GM12878 (cell line): ENCODE data around the gene TMPRSS15. TPM values are rescaled to one million over a fixed set of nuclear protein-coding genes. Genes with fewer than 3 reads are reported as not detected.

Experiments used
- ATAC-seq: fragments of 200-7000 bp; cut with Tn5 transposase; 3 replicates; pipeline ENCODE4 v1.9.1; 2020; ENCODE audit warnings: mild to moderate bottlenecking, moderate library complexity
- BruUV-seq: library from RNA; stranded (reverse); fragments of 400-500 nt; replicated peaks from 2 replicates; lab custom pipeline; 2021; lab: Mats Ljungman, UMichigan
- CTCF ChIA-PET: fragments of 300-600 bp; sonication (Branson Sonifier 250); formaldehyde crosslinking; extraction: SDS; loops from one replicate; lab custom pipeline; 2021; ENCODE audit warnings: inconsistent platforms; lab: Yijun Ruan, JAX
- POLR2A ChIA-PET: fragments of 350-600 bp; formaldehyde crosslinking; extraction: SDS; loops from one replicate; lab custom pipeline; 2021; ENCODE audit warnings: inconsistent platforms; lab: Charles Lee
- RAD21 ChIA-PET: fragments of 300-600 bp; sonication (Branson Sonifier 250); formaldehyde crosslinking; loops from one replicate; lab custom pipeline; 2023; ENCODE audit warnings: antibody characterized with exemption; ENCODE audit not compliant: unreplicated experiment; lab: Charles Lee
- SMC1A ChIA-PET: fragments of 300-600 bp; sonication (Branson Sonifier 250); formaldehyde crosslinking; loops from one replicate; lab custom pipeline; 2023; ENCODE audit not compliant: unreplicated experiment, uncharacterized antibody; lab: Charles Lee
- DNase-seq: peaks from one replicate; pipeline ENCODE4 v3.0.0-alpha.2; 2011; ENCODE audit warnings: low read depth, low spot score
- FAIRE-seq: peaks from 3 replicates; lab custom pipeline; 2011; peaks lifted over from hg19 to GRCh38; lab: Jason Lieb, UNC
- H2AFZ ChIP-seq: 2 replicates; pipeline ENCODE4 v1.6.0; 2011; ENCODE audit warnings: low read depth, low read length, control low read depth; ENCODE audit not compliant: control insufficient read depth
- H3K27ac ChIP-seq: 2 replicates; pipeline ENCODE4 v1.5.1; 2011; ENCODE audit warnings: control low read depth; ENCODE audit not compliant: control insufficient read depth, insufficient read depth
- H3K27me3 ChIP-seq, 2 experiments: replicated peaks in 1 of 2; 2 replicates each; pipeline versions ENCODE4 v1.6.0 to v1.6.1; 2011; ENCODE audit warnings: low read length in 1 of 2; ENCODE audit not compliant: control insufficient read depth in 2 of 2, insufficient read depth in 2 of 2
- H3K36me3 ChIP-seq, 2 experiments: 2 replicates each; pipeline ENCODE4 v1.5.1; 2011; ENCODE audit warnings: low read length in 1 of 2; ENCODE audit not compliant: control insufficient read depth in 2 of 2, insufficient read depth in 2 of 2
- H3K4me1 ChIP-seq: 2 replicates; pipeline ENCODE4 v1.6.1; 2011; ENCODE audit warnings: mild to moderate bottlenecking, low read length, moderate library complexity, mixed read lengths; ENCODE audit not compliant: control insufficient read depth, insufficient read depth
- H3K4me2 ChIP-seq: 2 replicates; pipeline ENCODE4 v1.6.0; 2011; ENCODE audit warnings: control low read depth; ENCODE audit not compliant: control insufficient read depth, insufficient read depth
- H3K4me3 ChIP-seq: fragments of 200-600 bp; sonication (generic); 2 replicates; pipeline ENCODE4 v1.5.1; 2016
- H3K79me2 ChIP-seq: 2 replicates; pipeline ENCODE4 v1.6.0; 2011; ENCODE audit warnings: low read length; ENCODE audit not compliant: control insufficient read depth, insufficient read depth
- H3K9ac ChIP-seq: 2 replicates; pipeline ENCODE4 v1.8.0; 2011; ENCODE audit warnings: low read length, control low read depth, mixed read lengths; ENCODE audit not compliant: control insufficient read depth, insufficient read depth
- H3K9me3 ChIP-seq: replicated peaks from 3 replicates; pipeline ENCODE4 v1.5.1; 2011; ENCODE audit warnings: mild to moderate bottlenecking, low read length; ENCODE audit not compliant: control insufficient read depth, insufficient read depth
- H4K20me1 ChIP-seq: 2 replicates; pipeline ENCODE4 v1.6.0; 2011; ENCODE audit not compliant: control insufficient read depth, insufficient read depth
- BCLAF1 ChIP-seq: fragments of 450-650 bp; IDR thresholded peaks from 2 replicates; pipeline ENCODE4 v1.6.1; 2017; ENCODE audit warnings: antibody characterized with exemption, mild to moderate bottlenecking, moderate library complexity
- CHD4 ChIP-seq: fragments of 200-600 bp; sonication (generic); IDR thresholded peaks from 2 replicates; pipeline ENCODE4 v1.6.1; 2016; ENCODE audit warnings: mild to moderate bottlenecking
- EGR1 ChIP-seq, 2 experiments: IDR thresholded peaks; 1 replicate in 1 of 2; 2 replicates in 1 of 2; pipeline ENCODE4 v1.6.1; 2011 to 2012; ENCODE audit warnings: low read depth in 2 of 2, low read length in 2 of 2, borderline replicate concordance in 1 of 2, mild to moderate bottlenecking in 1 of 2, moderate library complexity in 1 of 2
- GABPA ChIP-seq: IDR thresholded peaks from 2 replicates; pipeline ENCODE4 v1.6.1; 2014; ENCODE audit warnings: antibody characterized with exemption, low read depth, mild to moderate bottlenecking, inconsistent platforms
- MYB ChIP-seq: fragments of 150-350 bp; IDR thresholded peaks from 2 replicates; pipeline ENCODE4 v1.6.1; 2014; ENCODE audit warnings: mild to moderate bottlenecking, low read depth, low read length, borderline replicate concordance
- TAF1 ChIP-seq: IDR thresholded peaks from 2 replicates; pipeline ENCODE4 v1.6.1; 2011; ENCODE audit warnings: mild to moderate bottlenecking, low read depth, low read length, borderline replicate concordance
- WRNIP1 ChIP-seq: IDR thresholded peaks from 2 replicates; pipeline ENCODE4 v1.6.1; 2011; ENCODE audit warnings: low read depth, low read length, improper control_type of control experiment, borderline replicate concordance
- ZBTB33 ChIP-seq: fragments of 450-650 bp; IDR thresholded peaks from 2 replicates; pipeline ENCODE4 v1.6.1; 2017; ENCODE audit warnings: mild to moderate bottlenecking
- ZNF217 ChIP-seq: fragments of 450-650 bp; IDR thresholded peaks from 2 replicates; pipeline ENCODE4 v1.6.1; 2017; ENCODE audit warnings: antibody characterized with exemption, mild to moderate bottlenecking
- WGBS: methylation state at CpG from one replicate; pipeline ENCODE4 v1.1.6; 2016; ENCODE audit warnings: low lambda C conversion rate; ENCODE audit not compliant: insufficient replicate concordance, insufficient coverage; ENCODE audit errors: missing lambda C conversion rate; 5-methylcytosine and 5-hydroxymethylcytosine counted together
- in situ Hi-C: fragments of 300-500 bp; cut with MboI; formaldehyde crosslinking; loops from 9 replicates; pipeline ENCODE4 v1.14.3; 2018; ENCODE audit warnings: mixed read lengths
- intact Hi-C: fragments of 100-400 bp; cut with micrococcal nuclease; formaldehyde crosslinking; loops from one replicate; pipeline ENCODE4 v1.14.2; 2022; ENCODE audit not compliant: unreplicated experiment
- polyA plus RNA-seq, 11 experiments: library from polyadenylated mRNA; depleted of rRNA in 4 of 11; unstranded in 6 of 11; stranded (reverse) in 5 of 11; fragments of >200 nt; fragmentation: Nextera tagmentation in 4 of 11; fragmentation: Illumina TruSeq in 1 of 11; extraction: Ambion mirVana in 4 of 11; extraction: Trizol in 1 of 11; gene quantifications; 1 replicate in 1 of 11; 2 replicates in 10 of 11; pipeline versions ENCODE4 v1.2.1 to v1.2.3, GENCODE V29; 2011 to 2016; ENCODE audit warnings: inconsistent platforms in 2 of 11, missing spikeins in 2 of 11, low read depth in 1 of 11
- total RNA-seq, 4 experiments: library from RNA; depleted of rRNA in 3 of 4; stranded (reverse); fragments of >200 nt in 3 of 4; fragmentation: Illumina TruSeq in 1 of 4; extraction: Trizol in 1 of 4; gene quantifications; 2 replicates each; pipeline versions ENCODE4 v1.2.1 to v1.2.3, GENCODE V29; 2013 to 2021
- TF ChIP-seq, protein P1 (sequence below): fragments of 450-650 bp; conservative IDR thresholded peaks from 2 replicates; pipeline ENCODE4 v1.6.1; 2017; ENCODE audit warnings: mild to moderate bottlenecking, moderate library complexity
- TF ChIP-seq, protein P2 (sequence below): fragments of 450-650 bp; formaldehyde crosslinking; IDR thresholded peaks from 2 replicates; pipeline ENCODE4 v1.4.0; 2022; ENCODE audit warnings: mild to moderate bottlenecking, moderate library complexity

Gene TMPRSS15
- total and polyA plus RNA-seq, 10 of the 15 experiments (the other 5 are each of a cell fraction or from before 2014, with no cell fraction given): 0.02 to 0.11 TPM; not detected in 8

DNA sequence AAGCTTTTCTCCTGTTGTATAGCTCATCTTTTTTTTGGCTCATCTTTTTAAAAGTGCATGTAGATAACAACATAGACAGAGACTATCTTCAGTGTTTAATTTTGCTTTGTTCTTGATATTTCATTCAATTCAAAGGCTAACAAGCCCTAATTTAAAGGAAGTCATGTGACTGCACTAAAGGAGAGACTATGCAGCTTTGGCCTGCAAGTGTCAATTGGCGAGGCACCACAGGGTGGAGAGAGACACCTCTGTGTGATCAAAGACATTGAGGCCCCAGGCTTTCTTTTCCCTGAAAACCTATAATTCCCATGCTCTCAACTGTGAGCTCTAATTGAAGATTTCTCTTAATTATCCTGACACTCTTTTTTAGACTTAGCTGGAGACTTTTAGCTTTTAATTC is 105.4 kb downstream of the TMPRSS15 start:
- Histone ChIP-seq H3K4me2 (no peak overlapping the region), H3K36me3 (no peaks in the 10 kb centered on the region), H3K4me1 (no peaks in the 10 kb centered on the region), H3K27ac (no peak overlapping the region), H3K4me3 (no peak overlapping the region), H3K27me3 (no peaks in the 10 kb centered on the region), H3K79me2 (no peaks in the 10 kb centered on the region), H3K9ac (no peak overlapping the region), H2AFZ (no peak overlapping the region), H3K9me3 (no peaks in the 10 kb centered on the region), H4K20me1 (no peaks in the 10 kb centered on the region)
- ATAC-seq (no peak), FAIRE-seq (no peak), DNase-seq (no peak)
- ChIA-PET POLR2A (no interaction called here), RAD21 (no interaction called here), SMC1A (interaction anchor here (1.5 kb wide), 1 partner anchor 71 kb away, joined by 5 read pairs; no protein-coding TSS in a partner anchor), CTCF (no interaction called here)
- in situ Hi-C loops (no loop called here), intact Hi-C loops (no loop called here)
- WGBS: 10% methylated on average over 1 of the region's 1 CpG
- BruUV-seq: no TSS peak
- TF ChIP-seq MYB: no peak
- no peak for TF ChIP-seq ZNF217
- TF ChIP-seq EGR1 (IDR thresholded peaks at IDR 0.05; ENCODE audit: borderline replicate concordance in 1 of 2, low read depth in 2 of 2, low read length in 2 of 2): no peak
- TF ChIP-seq GABPA: no peak
- TF ChIP-seq, protein P1, sequence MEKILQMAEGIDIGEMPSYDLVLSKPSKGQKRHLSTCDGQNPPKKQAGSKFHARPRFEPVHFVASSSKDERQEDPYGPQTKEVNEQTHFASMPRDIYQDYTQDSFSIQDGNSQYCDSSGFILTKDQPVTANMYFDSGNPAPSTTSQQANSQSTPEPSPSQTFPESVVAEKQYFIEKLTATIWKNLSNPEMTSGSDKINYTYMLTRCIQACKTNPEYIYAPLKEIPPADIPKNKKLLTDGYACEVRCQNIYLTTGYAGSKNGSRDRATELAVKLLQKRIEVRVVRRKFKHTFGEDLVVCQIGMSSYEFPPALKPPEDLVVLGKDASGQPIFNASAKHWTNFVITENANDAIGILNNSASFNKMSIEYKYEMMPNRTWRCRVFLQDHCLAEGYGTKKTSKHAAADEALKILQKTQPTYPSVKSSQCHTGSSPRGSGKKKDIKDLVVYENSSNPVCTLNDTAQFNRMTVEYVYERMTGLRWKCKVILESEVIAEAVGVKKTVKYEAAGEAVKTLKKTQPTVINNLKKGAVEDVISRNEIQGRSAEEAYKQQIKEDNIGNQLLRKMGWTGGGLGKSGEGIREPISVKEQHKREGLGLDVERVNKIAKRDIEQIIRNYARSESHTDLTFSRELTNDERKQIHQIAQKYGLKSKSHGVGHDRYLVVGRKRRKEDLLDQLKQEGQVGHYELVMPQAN: no peak
- no peak for TF ChIP-seq BCLAF1
- no peak for TF ChIP-seq CHD4
- TF ChIP-seq TAF1: no peak
- TF ChIP-seq, protein P2, sequence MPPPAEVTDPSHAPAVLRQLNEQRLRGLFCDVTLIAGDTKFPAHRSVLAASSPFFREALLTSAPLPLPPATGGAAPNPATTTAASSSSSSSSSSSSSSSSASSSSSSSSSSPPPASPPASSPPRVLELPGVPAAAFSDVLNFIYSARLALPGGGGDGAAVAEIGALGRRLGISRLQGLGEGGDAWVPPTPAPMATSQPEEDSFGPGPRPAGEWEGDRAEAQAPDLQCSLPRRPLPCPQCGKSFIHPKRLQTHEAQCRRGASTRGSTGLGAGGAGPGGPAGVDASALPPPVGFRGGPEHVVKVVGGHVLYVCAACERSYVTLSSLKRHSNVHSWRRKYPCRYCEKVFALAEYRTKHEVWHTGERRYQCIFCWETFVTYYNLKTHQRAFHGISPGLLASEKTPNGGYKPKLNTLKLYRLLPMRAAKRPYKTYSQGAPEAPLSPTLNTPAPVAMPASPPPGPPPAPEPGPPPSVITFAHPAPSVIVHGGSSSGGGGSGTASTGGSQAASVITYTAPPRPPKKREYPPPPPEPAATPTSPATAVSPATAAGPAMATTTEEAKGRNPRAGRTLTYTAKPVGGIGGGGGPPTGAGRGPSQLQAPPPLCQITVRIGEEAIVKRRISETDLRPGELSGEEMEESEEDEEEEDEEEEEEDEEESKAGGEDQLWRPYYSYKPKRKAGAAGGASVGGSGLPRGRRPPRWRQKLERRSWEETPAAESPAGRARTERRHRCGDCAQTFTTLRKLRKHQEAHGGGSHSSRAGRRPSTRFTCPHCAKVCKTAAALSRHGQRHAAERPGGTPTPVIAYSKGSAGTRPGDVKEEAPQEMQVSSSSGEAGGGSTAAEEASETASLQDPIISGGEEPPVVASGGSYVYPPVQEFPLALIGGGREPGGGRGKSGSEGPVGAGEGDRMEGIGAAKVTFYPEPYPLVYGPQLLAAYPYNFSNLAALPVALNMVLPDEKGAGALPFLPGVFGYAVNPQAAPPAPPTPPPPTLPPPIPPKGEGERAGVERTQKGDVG: no peak
- TF ChIP-seq ZBTB33: no peak
- TF ChIP-seq WRNIP1: no peak
